IPS-18c (cell line): ENCODE results near the gene CFI.
"Not testable (repeated sequence)": the region's sequence is repeated elsewhere in the genome, so short reads cannot be mapped to it uniquely, and the experiment has no call there.

ENCODE experiments used
- H3K4me3 ChIP-seq: 2 replicates; pipeline ENCODE4 v1.7.0; 2013; ENCODE audit warnings: low read depth, mild to moderate bottlenecking, low read length, moderate library complexity; ENCODE audit not compliant: insufficient read depth
- H3K9me3 ChIP-seq: one replicate; pipeline ENCODE4 v1.6.1; 2013; ENCODE audit warnings: mild to moderate bottlenecking, low read length, moderate library complexity; ENCODE audit not compliant: control insufficient read depth, insufficient read depth

The CFI gene

DNA sequence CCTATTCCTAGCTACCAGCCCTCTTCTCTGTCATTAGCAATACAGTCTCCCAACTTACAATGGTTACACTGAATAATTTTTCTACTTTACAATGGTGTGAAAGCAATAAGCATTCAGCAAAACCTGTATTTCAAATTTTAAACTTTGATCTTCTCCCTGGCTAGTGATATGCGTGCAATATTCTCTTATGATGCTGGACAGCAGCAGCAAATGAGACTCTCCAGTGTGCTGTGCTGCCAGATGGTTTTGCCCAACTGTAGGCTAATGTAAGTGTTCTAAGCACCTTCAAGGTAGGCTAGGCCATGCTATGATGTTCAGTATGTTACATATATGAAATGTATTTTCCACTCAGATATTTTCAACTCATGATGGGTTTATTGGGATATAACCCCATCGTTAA, 7.9 kb upstream of the CFI start:
- no peak overlapping the region for H3K4me3 ChIP-seq
- H3K9me3 ChIP-seq, result no peaks in the 10 kb centered on the region

DNA sequence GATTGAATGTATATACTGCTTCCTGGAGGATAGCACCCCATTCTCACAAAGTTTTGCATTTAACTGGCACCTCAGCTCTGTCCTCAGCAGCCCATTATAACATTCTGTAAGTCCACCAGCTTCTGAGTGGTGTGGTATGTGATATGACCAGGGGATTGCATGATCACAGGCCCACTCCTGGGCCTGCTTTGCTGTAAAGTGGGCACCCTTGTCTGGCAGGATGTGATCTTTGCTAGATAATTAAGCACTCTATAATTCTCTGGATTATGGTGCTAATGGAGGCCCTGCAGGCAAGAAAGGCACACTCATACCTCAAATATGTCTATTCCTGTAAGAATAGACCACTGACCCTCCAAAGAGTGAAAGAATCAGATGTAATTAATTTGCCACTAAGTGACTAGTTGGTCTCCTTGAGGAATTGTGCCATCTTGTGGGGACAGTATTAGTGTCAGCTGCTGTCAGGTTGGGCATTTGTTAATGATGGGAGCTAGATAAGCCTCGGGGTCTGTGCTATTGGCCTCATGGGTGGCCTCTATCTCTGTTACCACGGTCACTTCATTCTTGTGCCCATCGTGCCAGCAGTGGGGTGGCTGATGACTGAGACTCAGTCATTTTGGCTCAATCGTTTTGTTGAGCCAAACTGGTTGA, 2.2 kb upstream of the CFI start:
- H3K9me3 ChIP-seq, result no peaks in the 10 kb centered on the region
- no peak overlapping the region for H3K4me3 ChIP-seq

DNA sequence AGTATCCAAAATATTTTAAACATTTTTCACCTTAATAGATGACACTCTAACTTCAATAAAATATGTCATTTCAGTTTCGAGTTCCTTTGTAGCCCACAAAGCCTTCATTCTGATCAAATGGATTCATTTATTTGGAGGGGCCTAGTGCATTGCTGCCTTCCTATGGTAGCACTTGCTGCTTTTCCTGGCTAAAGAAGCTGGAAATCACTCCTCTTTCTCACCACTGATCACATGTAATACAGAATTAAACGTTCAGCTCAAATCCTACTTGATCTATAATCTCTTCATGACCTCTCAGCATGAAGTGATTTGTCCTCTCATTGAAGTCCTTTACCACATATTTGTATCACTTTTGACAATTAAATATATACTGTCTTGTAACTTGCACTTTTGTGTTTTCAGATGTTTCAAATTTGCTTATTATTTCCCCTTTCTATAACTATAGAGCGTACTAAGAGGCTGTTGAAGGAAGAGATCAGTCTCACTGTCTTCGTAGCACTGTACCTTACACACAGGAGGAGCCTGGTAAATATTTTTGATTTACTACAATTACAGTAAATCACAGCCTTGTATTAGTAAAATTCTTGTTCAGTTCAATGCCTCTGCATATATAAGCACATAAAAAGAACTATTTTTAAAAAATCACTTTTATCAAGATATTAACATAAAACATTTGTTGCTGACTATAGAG, 555 bp downstream of the CFI start:
- no peak overlapping the region for H3K4me3 ChIP-seq
- H3K9me3 ChIP-seq, result no peaks in the 10 kb centered on the region

DNA sequence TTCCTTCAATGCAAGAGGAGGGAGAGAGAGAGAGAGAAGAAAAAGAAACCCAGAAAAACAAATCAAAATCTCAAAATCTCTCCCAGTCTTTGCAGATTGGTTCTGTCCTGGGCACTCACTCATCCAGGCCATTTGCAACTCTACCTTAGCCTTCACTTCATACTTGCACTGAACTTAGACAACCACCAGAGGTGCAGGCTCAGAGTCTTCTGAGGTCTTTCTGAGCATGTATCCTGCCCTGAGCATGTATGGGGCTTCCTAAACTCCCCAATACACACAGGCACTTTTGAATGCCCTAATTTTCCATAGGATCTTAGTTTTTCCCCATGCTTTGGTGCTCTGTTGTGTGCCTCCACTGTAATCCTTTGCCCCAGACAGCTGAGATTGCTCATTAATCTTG, 2.9 kb downstream of the CFI start:
- no peak overlapping the region for H3K4me3 ChIP-seq
- H3K9me3 ChIP-seq, result no peaks in the 10 kb centered on the region

DNA sequence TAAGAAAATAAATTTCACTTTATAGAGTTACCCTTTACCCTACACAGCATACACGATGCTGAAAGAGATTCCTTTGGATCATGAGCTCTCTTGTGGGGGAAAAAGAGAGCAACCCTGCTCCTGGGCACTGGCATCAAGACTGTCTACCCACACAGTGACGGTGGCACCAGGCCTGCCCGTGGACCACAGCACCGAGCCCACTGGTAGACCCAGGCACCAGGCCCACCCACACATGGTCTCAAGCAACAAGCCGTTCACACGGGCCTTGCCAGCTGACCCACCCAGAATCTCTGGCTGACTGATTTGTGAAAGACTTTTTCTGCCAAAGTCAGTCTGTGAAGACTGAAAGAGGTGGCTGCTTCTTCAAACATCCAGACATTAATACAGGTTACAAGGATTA, 6.7 kb downstream of the CFI start:
- Histone ChIP-seq H3K4me3 (no peak overlapping the region), H3K9me3 (no peaks in the 10 kb centered on the region)

DNA sequence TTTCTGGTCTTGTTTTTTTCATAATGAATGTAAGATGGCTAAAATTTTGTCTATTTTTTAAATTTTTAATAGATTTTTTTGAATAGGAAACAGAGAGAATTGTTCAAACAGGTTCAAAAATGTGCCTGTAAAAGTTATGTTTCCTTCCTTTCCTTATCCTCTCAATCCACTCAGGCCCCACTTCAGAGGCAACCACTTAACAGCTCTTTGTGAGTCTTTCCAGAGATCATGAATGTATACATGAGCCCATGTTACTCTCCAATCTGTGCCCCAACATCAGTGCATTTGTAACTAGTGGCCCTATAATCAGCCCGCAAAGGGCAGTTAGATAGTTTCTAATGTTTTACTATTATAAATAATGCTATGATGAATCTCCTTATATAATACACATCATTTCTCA, 14.0 kb downstream of the CFI start:
- H3K9me3 ChIP-seq, result no peaks in the 10 kb centered on the region

DNA sequence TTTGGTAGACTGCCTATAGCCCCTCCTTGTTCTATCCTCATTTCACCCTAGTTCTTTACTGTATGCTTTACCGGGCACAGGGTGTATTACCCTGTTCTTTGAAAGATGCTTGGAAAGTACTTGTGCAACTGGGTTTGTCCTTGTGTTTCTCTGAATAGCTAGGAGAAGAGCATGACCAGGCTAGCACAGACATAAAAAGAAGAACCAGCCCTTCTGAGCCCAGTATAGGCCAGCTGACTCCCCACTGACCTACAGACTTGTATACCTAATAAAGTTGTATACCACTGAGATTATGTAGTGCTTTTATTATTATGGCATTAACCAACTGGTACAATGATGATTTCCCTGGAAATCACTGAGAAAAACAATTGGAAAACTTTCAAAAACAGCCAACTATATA, 15.0 kb downstream of the CFI start:
- no peak overlapping the region for H3K4me3 ChIP-seq
- H3K9me3 ChIP-seq, result no peaks in the 10 kb centered on the region

More for the DNA sequence above, 14.0 kb downstream of the CFI start:
- no peak overlapping the region for H3K4me3 ChIP-seq

DNA sequence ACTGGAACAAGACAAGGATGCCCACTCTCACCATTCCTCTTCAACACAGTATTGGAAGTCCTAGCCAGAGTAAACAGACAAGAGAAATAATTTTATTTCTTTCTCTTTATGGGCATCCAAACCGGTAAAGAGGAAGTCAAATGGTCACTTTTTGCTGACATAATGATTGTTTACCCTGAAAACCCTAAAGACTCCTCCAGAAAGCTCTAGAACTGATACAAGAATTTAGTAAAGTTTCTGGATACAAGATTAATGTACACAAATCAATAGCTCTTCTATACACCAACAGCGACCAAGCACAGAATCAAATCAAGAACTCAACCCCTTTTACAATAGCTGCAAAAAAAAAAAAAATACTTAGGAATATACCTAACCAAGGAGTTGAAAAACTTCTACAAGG, 19.7 kb downstream of the CFI start:
- not testable (repeated sequence) for H3K4me3 ChIP-seq, H3K9me3 ChIP-seq

DNA sequence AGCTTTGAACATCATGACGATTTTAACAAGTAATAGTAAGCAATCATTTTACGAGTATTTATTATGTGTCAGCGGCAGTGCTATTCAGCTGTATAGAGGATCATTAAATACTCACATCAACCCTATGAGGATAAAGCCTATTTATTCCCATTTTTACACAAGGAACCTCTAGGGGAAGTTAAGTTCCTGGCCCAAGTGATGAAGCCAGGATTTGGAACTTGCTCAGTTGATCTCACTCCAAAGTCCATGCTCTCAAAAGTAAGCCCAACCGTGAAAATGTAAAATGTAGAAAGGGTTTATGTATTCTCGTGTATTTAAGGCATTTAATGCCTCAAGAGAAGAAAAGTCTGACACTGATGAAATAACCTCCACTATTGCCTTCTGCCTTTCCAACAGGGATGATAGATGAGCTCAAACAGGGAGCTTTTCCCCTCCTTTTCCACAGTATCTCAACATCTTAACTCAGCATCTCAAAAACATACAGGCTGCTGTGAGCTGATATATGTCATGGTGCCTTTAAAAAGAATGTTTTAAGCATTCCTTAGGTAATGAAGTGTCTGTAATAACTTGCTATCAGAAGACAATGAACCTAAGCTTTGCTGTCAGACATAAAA, 36.9 kb downstream of the CFI start:
- no peak overlapping the region for H3K4me3 ChIP-seq
- no peaks in the 10 kb centered on the region for H3K9me3 ChIP-seq

DNA sequence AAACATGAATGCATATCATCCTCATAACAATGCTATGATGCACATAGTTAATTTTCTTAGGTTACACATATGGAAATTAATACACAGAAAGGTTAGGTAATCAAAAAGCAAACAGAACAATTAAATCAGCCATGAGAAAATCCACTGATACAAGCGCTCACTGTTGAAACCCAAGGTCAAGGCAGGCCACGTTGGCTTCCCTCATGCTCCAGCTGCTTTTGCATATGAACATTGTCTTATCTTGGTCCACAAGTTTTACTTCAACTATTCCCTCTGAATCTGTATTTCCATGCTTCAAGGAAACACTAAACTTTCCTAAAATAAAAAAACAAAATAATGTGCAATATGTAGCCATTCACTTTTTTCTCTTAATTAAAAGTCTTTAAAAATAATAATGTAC, 37.4 kb downstream of the CFI start:
- Histone ChIP-seq H3K4me3 (no peak overlapping the region), H3K9me3 (no peaks in the 10 kb centered on the region)

DNA sequence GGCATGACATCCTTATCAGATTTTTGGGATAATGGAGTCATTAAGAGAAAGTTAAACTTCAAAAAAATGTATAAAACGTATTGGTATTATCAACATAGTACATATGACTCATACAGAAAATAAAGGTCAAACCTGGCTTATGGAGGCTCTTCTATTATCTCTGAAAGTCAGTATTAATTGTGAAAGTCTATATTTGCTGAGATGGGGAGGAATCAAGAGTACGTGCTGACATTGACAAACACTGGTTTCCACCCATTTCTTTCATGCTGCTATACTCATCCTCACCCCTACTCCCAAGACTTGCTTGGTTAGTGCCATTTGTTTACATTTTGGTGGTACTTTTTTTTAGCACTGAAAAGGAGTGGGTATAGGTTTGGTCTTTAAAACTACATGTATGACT, 41.1 kb downstream of the CFI start:
- Histone ChIP-seq H3K4me3 (no peak overlapping the region), H3K9me3 (no peaks in the 10 kb centered on the region)

DNA sequence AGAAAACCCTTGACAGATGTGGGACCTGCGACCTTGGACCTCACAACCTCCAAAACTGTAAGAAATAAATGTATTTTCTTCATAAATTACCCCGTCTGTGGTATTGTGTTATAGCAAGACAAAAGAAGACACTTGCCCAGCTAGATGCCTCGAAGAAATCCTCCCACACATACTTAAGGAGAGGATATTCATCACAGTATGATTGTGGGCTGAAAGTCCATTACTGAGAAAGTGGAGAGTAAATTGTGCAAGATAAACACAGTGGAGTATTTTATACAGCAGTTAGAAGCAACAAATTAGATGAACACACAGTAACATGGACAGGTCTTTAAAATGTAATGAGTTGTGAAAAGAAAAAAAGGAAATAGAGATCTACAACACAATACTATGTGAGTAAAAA, 46.1 kb downstream of the CFI start:
- H3K9me3 ChIP-seq, result no peaks in the 10 kb centered on the region
- no peak overlapping the region for H3K4me3 ChIP-seq

DNA sequence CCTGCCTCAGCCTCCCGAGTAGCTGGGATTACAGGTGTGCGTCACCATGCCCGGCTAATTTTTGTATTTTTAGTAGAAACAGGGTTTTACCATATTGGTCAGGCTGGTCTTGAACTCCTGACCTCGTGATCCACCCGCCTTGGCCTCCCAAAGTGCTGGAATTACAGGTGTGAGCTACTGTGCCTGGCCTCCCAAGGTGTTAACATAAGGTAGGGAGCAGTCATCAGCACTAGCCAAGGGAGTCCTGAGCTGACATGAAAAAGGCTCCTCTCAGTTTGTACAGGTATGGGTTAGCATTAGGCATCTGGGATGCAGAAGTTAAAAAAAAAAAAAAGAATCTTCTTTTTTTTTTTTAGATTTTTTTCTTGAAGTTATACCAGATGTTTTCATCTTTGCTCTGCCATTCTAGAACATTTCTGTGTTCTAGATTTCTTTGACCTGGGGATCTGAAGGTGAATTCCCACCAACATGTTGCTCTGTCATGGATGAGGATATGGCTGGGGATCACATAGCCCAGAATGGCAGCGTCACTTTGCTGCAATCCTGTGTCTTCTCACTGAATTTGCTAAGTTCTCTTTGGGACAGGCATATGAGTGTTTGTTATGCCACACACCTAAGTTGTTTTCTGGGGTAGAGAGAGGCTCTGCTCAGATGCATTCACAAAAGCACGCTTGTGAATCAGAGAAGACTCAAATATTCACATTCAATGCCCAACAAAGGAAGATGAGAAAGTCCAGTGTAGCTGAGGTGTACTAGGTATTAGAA, 47.5 kb downstream of the CFI start:
- no peaks in the 10 kb centered on the region for H3K9me3 ChIP-seq
- no peak overlapping the region for H3K4me3 ChIP-seq

DNA sequence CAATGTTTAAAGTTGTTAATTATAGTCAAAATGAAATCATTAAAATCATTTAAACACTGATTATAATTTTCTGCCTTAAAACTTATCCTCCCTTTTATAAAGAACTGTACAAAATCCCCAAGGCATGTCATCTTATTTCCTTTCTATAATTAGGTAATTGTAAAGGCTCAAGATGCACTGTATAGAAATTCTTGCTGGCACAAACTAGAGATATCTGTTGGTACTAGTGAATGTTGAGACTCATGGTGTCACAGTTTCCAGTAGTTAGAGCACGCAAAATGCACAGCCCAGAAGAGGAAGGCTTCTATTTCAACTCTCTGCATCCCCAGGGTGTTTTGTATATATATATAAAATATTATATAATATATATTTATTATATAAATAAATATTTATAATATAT, 49.3 kb downstream of the CFI start:
- Histone ChIP-seq H3K9me3 (no peaks in the 10 kb centered on the region), H3K4me3 (no peak overlapping the region)

DNA sequence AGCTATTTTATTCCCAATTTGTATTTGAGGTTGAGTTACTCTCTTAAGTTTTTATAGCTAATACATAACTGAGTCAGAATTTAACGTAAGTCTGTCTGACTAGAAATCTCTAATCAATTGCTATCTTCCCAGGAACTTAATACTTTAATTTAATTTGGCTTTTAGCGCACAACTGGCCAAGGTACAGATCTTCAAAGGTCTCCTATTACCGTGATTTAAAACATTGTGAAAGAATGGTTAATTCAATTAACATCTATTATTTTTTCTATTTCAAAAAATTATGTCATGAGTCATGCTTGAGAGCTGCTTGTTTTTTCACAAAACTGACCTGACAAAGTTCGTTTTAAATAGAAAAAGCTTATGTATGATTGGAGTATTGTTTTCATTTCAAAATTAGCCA, 49.9 kb downstream of the CFI start:
- Histone ChIP-seq H3K9me3 (no peaks in the 10 kb centered on the region), H3K4me3 (no peak overlapping the region)

DNA sequence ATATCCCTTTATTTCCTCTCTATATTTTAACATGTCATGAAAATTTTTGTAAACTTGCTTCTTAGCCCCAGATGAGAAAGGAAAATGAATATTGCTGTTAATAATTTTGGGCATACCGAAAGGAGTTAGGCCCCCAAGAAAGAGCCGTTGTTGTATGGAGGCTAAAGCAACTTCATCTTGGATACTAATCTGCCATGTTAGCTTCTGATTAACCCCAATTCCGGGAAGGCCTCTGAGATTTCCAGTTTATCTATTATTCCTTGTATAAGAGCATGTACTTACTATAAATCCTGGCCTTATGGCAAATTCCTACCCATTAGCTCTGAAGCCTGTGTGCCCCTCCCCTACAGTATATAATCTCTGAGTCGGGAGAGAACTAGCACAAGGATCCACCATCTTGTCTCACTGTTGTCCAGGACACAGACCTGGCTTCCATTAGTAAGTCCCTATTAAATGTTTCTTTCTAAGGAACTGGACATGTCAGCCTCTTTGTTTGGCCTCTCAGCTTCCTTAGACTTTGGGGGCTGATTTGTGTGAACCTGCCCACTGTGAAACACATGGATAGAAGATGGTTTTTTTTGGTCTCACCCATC, 51.1 kb downstream of the CFI start:
- H3K4me3 ChIP-seq, result no peak overlapping the region

DNA sequence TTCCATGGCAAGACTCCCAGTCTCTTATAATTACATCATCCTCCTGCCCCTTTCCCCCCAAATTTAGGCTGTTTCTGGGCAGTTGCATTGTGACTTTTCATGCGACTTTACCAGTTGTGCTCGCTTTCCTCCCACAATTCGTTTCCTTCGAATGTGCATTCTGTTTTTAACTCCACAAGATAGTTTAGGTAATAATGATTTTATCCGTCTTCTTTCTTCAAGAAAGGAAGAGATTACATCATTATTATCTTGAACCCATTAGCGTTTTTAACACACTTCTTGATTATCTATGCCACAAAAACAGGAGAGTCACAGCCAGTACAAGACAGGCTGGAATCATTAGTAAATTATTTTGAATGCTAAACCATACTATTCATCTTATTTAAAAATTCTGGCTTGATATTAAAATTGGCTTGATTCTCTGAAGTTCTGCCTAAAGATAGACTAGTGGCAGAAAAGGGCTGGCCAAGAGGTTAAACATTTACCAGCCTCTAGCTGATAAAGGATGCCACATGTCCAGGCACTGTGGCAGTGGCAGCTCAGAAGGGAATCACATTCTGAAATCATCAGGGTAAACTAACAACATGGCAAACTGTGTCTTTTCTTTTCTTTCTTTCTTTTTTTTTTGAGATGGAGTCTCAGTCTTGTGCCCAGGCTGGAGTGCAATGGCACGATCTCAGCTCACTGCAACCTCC, 52.3 kb downstream of the CFI start:
- Histone ChIP-seq H3K4me3 (no peak overlapping the region), H3K9me3 (no peaks in the 10 kb centered on the region)

More for the DNA sequence above, 51.1 kb downstream of the CFI start:
- H3K9me3 ChIP-seq, result no peaks in the 10 kb centered on the region
